ENCODE measurements around the gene RALGAPB. TPM values are rescaled to one million over a fixed set of nuclear protein-coding genes. Genes with fewer than 3 reads are reported as not detected.

Gene RALGAPB
- total RNA-seq, 1 donor from 2014 or later, result 35.7 TPM

DNA sequence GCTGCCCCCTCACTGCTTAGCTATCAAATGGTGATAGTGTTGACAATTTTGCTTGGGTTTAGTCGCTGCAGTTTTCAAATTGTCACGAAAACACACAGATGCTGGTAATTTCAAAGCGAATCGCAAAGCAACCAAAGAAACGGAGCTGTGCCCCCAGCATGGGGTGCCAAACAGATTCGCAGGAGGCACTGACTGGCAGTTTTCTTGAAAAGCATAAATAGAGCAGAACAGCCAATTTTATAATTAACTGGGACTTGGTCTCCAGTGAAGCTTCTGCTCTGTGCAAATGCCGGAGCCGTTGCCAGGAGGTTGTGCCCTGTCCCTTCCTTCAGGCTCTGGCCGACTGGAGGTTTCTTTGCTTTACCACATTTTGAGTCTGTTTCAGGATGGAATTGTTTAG lies 147.8 kb downstream of the RALGAPB start:
- no peak overlapping the region for H3K27ac ChIP-seq
- no peak overlapping the region for H3K4me3 ChIP-seq
- no peaks in the 10 kb centered on the region for H3K4me1 ChIP-seq
- no peak for DNase-seq
- intact Hi-C loops (cut with DNase I), result no loop called here
- TF ChIP-seq CTCF (IDR thresholded peaks at IDR 0.05), result no peak
- H3K9me3 ChIP-seq, result no peaks in the 10 kb centered on the region
- ATAC-seq, result no peak
- no peaks in the 10 kb centered on the region for H3K36me3 ChIP-seq
- H3K27me3 ChIP-seq (ENCODE audit: low read depth), result peaks cover 22% of the 10 kb centered on the region

- no peak overlapping the region for H3K4me3 ChIP-seq
- H3K27me3 ChIP-seq (ENCODE audit: low read depth), result peaks cover 6% of the 10 kb centered on the region
- no peaks in the 10 kb centered on the region for H3K36me3 ChIP-seq
- H3K9me3 ChIP-seq, result no peaks in the 10 kb centered on the region
- ATAC-seq (no peak), DNase-seq (no peak)
- intact Hi-C loops (cut with DNase I), result no loop called here
- TF ChIP-seq CTCF (IDR thresholded peaks at IDR 0.05), result no peak
- no peaks in the 10 kb centered on the region for H3K4me1 ChIP-seq
- H3K27ac ChIP-seq, result no peak overlapping the region
These were observed 150.4 kb downstream of the RALGAPB start for GRCh38 chr20:38623061-38623460.

GRCh38 chr20:38624084-38624483 lies 151.4 kb downstream of the RALGAPB start:
- Histone ChIP-seq H3K27me3 (ENCODE audit: low read depth) (peaks cover 6% of the 10 kb centered on the region), H3K4me1 (no peaks in the 10 kb centered on the region), H3K4me3 (no peak overlapping the region), H3K36me3 (no peaks in the 10 kb centered on the region), H3K27ac (no peak overlapping the region), H3K9me3 (no peaks in the 10 kb centered on the region)
- intact Hi-C loops (cut with DNase I), result no loop called here
- ATAC-seq (no peak), DNase-seq (no peak)
- TF ChIP-seq CTCF (IDR thresholded peaks at IDR 0.05), result no peak

DNA sequence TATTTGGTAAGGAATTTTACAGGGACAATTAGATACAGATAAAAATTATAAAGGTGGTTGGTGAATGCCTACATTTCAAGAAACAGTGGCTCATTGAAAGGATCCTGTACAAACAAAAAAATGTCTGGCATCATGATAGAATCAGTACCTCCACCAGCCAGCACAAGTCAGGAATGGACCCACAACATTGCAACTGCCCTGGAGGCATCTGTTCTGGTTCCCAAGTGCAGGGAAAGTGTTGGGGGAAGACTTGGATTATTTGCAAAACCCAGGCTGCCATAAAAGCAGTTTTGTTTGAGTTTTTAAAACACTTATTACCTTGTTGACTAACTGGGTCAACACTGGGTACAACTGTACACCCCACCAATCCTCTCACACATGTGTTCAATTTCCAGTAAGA lies 153.3 kb downstream of the RALGAPB start:
- no peak for TF ChIP-seq CTCF (IDR thresholded peaks at IDR 0.05)
- H3K27ac ChIP-seq, result no peak overlapping the region
- no peaks in the 10 kb centered on the region for H3K4me1 ChIP-seq
- intact Hi-C loops (cut with DNase I), result no loop called here
- H3K9me3 ChIP-seq, result no peaks in the 10 kb centered on the region
- H3K27me3 ChIP-seq (ENCODE audit: low read depth), result peaks cover 6% of the 10 kb centered on the region
- H3K4me3 ChIP-seq, result no peak overlapping the region
- ATAC-seq (no peak), DNase-seq (no peak)
- no peaks in the 10 kb centered on the region for H3K36me3 ChIP-seq

GRCh38 chr20:38626921-38627659 lies 154.4 kb downstream of the RALGAPB start:
- no peaks in the 10 kb centered on the region for H3K36me3 ChIP-seq
- intact Hi-C loops (cut with DNase I), result no loop called here
- no peaks in the 10 kb centered on the region for H3K4me1 ChIP-seq
- ATAC-seq (no peak), DNase-seq (no peak)
- H3K4me3 ChIP-seq, result no peak overlapping the region
- H3K9me3 ChIP-seq, result no peaks in the 10 kb centered on the region
- TF ChIP-seq CTCF (IDR thresholded peaks at IDR 0.05), result no peak
- peaks cover 6% of the 10 kb centered on the region for H3K27me3 ChIP-seq (ENCODE audit: low read depth)
- H3K27ac ChIP-seq, result no peak overlapping the region

Small RNA genes within 50 kb of the gene (microRNA-seq; reads per million reads assigned to microRNA genes)
- gene MIR548O2 (ENCODE audit: borderline number of aligned reads), result not detected

Other genes starting within 250 kb of the RALGAPB start
- gene KIAA1755, start 212.1 kb upstream of the RALGAPB start, total RNA-seq, result 1.3 TPM
- gene BPI, start 168.7 kb upstream of the RALGAPB start, total RNA-seq, result 0.44 TPM
- gene LBP, start 126.4 kb upstream of the RALGAPB start, total RNA-seq, result not detected
- 17.9 TPM for gene SNHG17, start 37.5 kb upstream of the RALGAPB start, total RNA-seq
- not detected for gene ADIG, start 108.4 kb downstream of the RALGAPB start, total RNA-seq
- gene ARHGAP40, start 129.0 kb downstream of the RALGAPB start, total RNA-seq, result 0.83 TPM

All from lower lobe of right lung (tissue), 2 donors.